B cell (primary cell): Measurements from ENCODE around the gene CHST13.

Experiments used
- CTCF ChIP-seq: fragments of 200-600 bp; IDR thresholded peaks from one replicate; pipeline ENCODE4 v1.8.0; 2022; ENCODE audit warnings: antibody characterized with exemption, mild to moderate bottlenecking
- EZH2 ChIP-seq: IDR thresholded peaks from 2 replicates; pipeline ENCODE4 v1.6.1; 2012; ENCODE audit warnings: borderline replicate concordance, low read depth, mild to moderate bottlenecking, moderate library complexity, low read length; ENCODE audit not compliant: insufficient read depth, poor library complexity, severe bottlenecking

GRCh38 chr3:126484148-126484547 lies 39.8 kb upstream of the CHST13 start:
- TF ChIP-seq CTCF (no peak), EZH2 (no peak)
